Endothelial cell of umbilical vein (primary cell): ENCODE results near the gene RFX1. TPM values are rescaled to one million over a fixed set of nuclear protein-coding genes. Genes with fewer than 3 reads are reported as not detected.

Experiments used
- BruUV-seq: library from RNA; stranded (reverse); fragments of 400-500 nt; replicated peaks from 2 replicates; lab custom pipeline; 2021; lab: Mats Ljungman, UMichigan
- CTCF ChIA-PET: fragments of 300-600, 350-600 bp; sonication (Branson Sonifier 250); formaldehyde crosslinking; loops from one replicate; lab custom pipeline; 2021; ENCODE audit warnings: antibody characterized with exemption, inconsistent platforms; lab: Charles Lee
- POLR2A ChIA-PET: fragments of 300-600, 350-600 bp; sonication (Branson Sonifier 250); formaldehyde crosslinking; loops from one replicate; lab custom pipeline; 2021; ENCODE audit warnings: antibody characterized with exemption, inconsistent platforms; lab: Charles Lee
- DNase-seq: peaks from one replicate; pipeline ENCODE4 v3.0.0-alpha.2; 2011; ENCODE audit warnings: low read depth, low spot score
- FAIRE-seq: peaks from 2 replicates; lab custom pipeline; 2011; peaks lifted over from hg19 to GRCh38; lab: Jason Lieb, UNC
- H2AFZ ChIP-seq: 2 replicates; pipeline ENCODE4 v1.6.0; 2012; ENCODE audit warnings: low read depth, low read length, control low read depth, inconsistent platforms
- H3K27ac ChIP-seq: 2 replicates; pipeline ENCODE4 v1.5.1; 2011; ENCODE audit warnings: low read depth, mild to moderate bottlenecking, control low read depth, low read length, moderate library complexity; ENCODE audit not compliant: insufficient read depth
- H3K27me3 ChIP-seq, 2 experiments: 2 replicates each; pipeline versions ENCODE4 v1.6.0 to v1.6.1; 2011; ENCODE audit warnings: low read length in 2 of 2, mixed read lengths in 1 of 2; ENCODE audit not compliant: control insufficient read depth in 2 of 2, insufficient read depth in 2 of 2
- H3K36me3 ChIP-seq, 2 experiments: 2 replicates in 1 of 2; 3 replicates in 1 of 2; pipeline ENCODE4 v1.5.1; 2011; ENCODE audit warnings: low read length in 2 of 2, mild to moderate bottlenecking in 1 of 2, moderate library complexity in 1 of 2; ENCODE audit not compliant: control insufficient read depth in 2 of 2, insufficient read depth in 2 of 2; ENCODE audit errors: extremely low read depth in 1 of 2
- H3K4me1 ChIP-seq: 3 replicates; pipeline ENCODE4 v1.5.1; 2011; ENCODE audit warnings: mild to moderate bottlenecking, low read length; ENCODE audit not compliant: control insufficient read depth, insufficient read depth; ENCODE audit errors: extremely low read depth
- H3K4me2 ChIP-seq: 2 replicates; pipeline ENCODE4 v1.6.1; 2011; ENCODE audit warnings: low read length, control low read depth, mixed read lengths; ENCODE audit not compliant: insufficient read depth
- H3K4me3 ChIP-seq, 3 experiments: fragments of 200-600 bp in 1 of 3; sonication (generic), shearing (Covaris generic) in 1 of 3; replicated peaks in 1 of 3; 2 replicates each; pipeline ENCODE4 v1.5.1; 2011 to 2016; ENCODE audit warnings: control low read depth in 3 of 3, low read length in 3 of 3, mild to moderate bottlenecking in 2 of 3, inconsistent platforms in 1 of 3, low read depth in 1 of 3, moderate library complexity in 1 of 3; ENCODE audit not compliant: insufficient read depth in 1 of 3
- H3K79me2 ChIP-seq: 2 replicates; pipeline ENCODE4 v1.6.0; 2012; ENCODE audit warnings: low read length, inconsistent platforms; ENCODE audit not compliant: control insufficient read depth, insufficient read depth
- H3K9ac ChIP-seq: replicated peaks from 2 replicates; pipeline ENCODE3; 2011; ENCODE audit warnings: low read length, control low read depth; ENCODE audit not compliant: insufficient read depth; ENCODE audit errors: extremely low read depth
- H3K9me1 ChIP-seq: replicated peaks from 3 replicates; pipeline ENCODE4 v1.6.0; 2011; ENCODE audit warnings: mild to moderate bottlenecking, low read length; ENCODE audit not compliant: control insufficient read depth, insufficient read depth; ENCODE audit errors: extremely low read depth
- H3K9me3 ChIP-seq: replicated peaks from 2 replicates; pipeline ENCODE4 v1.5.1; 2012; ENCODE audit warnings: low read length, inconsistent platforms; ENCODE audit not compliant: control insufficient read depth, insufficient read depth
- H4K20me1 ChIP-seq: replicated peaks from 2 replicates; pipeline ENCODE3; 2011; ENCODE audit warnings: mild to moderate bottlenecking, low read length; ENCODE audit not compliant: control insufficient read depth, insufficient read depth; ENCODE audit errors: extremely low read depth
- EZH2 ChIP-seq: IDR thresholded peaks from 2 replicates; pipeline ENCODE4 v1.6.1; 2012; ENCODE audit warnings: borderline replicate concordance, low read depth, mild to moderate bottlenecking, moderate library complexity, low read length, inconsistent platforms; ENCODE audit not compliant: severe bottlenecking
- FOS ChIP-seq: IDR thresholded peaks from 2 replicates; pipeline ENCODE4 v1.6.1; 2011; ENCODE audit warnings: mild to moderate bottlenecking, low read length, moderate library complexity, borderline replicate concordance; ENCODE audit not compliant: insufficient read depth
- GATA2 ChIP-seq: IDR thresholded peaks from 2 replicates; pipeline ENCODE4 v1.7.0; 2011; ENCODE audit warnings: low read depth, mild to moderate bottlenecking, moderate library complexity, mixed read lengths, low read length; ENCODE audit not compliant: insufficient read length, insufficient read depth
- JUN ChIP-seq: IDR thresholded peaks from 2 replicates; pipeline ENCODE4 v1.6.1; 2011; ENCODE audit warnings: borderline replicate concordance, low read depth; ENCODE audit not compliant: insufficient read length, insufficient read depth
- MYC ChIP-seq: IDR thresholded peaks from one replicate; pipeline ENCODE4 v1.6.1; 2011; ENCODE audit warnings: mild to moderate bottlenecking, low read depth, low read length
- POLR2A ChIP-seq: IDR thresholded peaks from 2 replicates; pipeline ENCODE4 v1.6.1; 2012; ENCODE audit warnings: low read depth, mild to moderate bottlenecking, control low read depth, low read length
- POLR2AphosphoS5 ChIP-seq: IDR thresholded peaks from 2 replicates; pipeline ENCODE4 v1.6.1; 2012; ENCODE audit warnings: low read depth, mild to moderate bottlenecking, control low read depth, low read length, moderate library complexity; ENCODE audit not compliant: insufficient read depth
- dilution Hi-C: fragments of 300-500 bp; cut with MboI; formaldehyde crosslinking; loops from one replicate; pipeline ENCODE4 v1.15.0; 2019; ENCODE audit warnings: low sequenced_read_pairs; ENCODE audit not compliant: extremely low pct_ligation_motif_present
- intact Hi-C: fragments of 100-400 bp; cut with micrococcal nuclease; formaldehyde crosslinking; loops from one replicate; pipeline ENCODE4 v1.10.0; 2022
- polyA plus RNA-seq, 4 experiments: library from polyadenylated mRNA; depleted of rRNA in 3 of 4; stranded (reverse) in 3 of 4; unstranded in 1 of 4; fragments of >200 nt; gene quantifications; 2 replicates each; pipeline versions ENCODE4 v1.2.1 to v1.2.3, GENCODE V29; 2011 to 2012; ENCODE audit warnings: missing spikeins in 1 of 4
- total RNA-seq: library from RNA; stranded (reverse); gene quantifications from 2 replicates; pipeline ENCODE4 v1.2.3, GENCODE V29; 2021
- TF ChIP-seq, protein P1 (sequence below): IDR thresholded peaks from 2 replicates; pipeline ENCODE4 v1.6.1; 2011; ENCODE audit not compliant: insufficient read depth, insufficient read length
- TF ChIP-seq, protein P2 (sequence below), 2 donors: IDR thresholded peaks; 1 replicate in 1 of 2; 2 replicates in 1 of 2; pipeline ENCODE4 v1.5.1; 2011; ENCODE audit warnings: low read length in 2 of 2, mild to moderate bottlenecking in 2 of 2, moderate library complexity in 2 of 2, control low read depth in 1 of 2, inconsistent platforms in 1 of 2, low read depth in 1 of 2; ENCODE audit not compliant: insufficient read depth in 1 of 2; ENCODE audit errors: extremely low read depth in 1 of 2

RFX1 gene
- total and polyA plus RNA-seq, 2 donors (not counting 3 experiments of a cell fraction or from before 2014, with no cell fraction given): 2.3 to 14.7 TPM

DNA sequence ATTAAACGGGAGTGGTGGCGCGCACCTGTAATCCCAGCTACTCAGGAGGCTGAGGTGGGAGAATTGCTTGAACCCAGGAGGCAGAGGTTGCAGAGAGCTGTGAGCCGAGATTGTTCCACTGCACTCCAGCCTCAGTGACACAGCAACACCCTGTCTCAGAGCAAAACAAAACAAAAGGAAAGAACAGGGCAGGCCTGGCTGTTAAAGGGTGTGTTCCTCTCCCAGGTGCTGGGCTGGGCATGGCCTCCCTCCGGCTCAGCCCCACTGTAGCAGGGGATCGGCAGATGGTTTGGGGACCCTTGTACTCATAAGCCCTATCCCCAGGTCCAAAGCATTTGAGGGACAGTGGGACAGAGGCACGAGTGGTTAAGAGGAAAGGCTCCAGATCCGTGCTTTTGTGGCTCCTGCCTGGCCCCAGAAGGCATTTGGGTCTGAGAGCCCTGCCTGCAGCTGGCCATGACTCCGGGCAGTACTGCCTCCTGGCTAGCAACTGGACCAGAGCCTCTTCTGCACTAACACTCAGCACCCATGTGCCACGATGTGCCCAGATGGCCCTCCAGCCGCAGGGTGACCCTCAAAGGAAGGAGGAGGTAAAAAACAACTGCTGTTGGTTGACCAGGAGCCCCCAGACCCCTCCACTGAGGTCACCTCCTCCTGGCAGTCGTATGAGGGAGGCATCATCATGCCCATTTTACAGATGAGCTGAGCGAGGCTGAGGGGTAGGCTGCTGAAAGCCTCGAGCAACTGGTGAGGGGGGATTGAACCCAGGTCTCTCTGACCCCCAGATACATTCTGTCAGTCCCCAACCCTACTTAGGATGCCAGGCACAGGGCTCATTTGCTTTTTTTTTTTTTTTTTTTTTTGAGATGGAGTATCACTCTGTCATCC lies 10.0 kb downstream of the RFX1 start:
- Histone ChIP-seq H3K4me3 (no peak overlapping the region), H2AFZ (no peak overlapping the region), H3K27ac (no peak overlapping the region), H3K36me3 (peaks cover 0 to 7% of the 10 kb centered on the region in 2 experiments), H3K9me3 (no peaks in the 10 kb centered on the region), H3K4me1 (no peaks in the 10 kb centered on the region), H3K79me2 (peaks cover 2% of the 10 kb centered on the region), H3K4me2 (no peak overlapping the region), H4K20me1 (no peaks in the 10 kb centered on the region), H3K9ac (no peak overlapping the region), H3K27me3 (no peaks in the 10 kb centered on the region), H3K9me1 (no peaks in the 10 kb centered on the region)
- intact Hi-C loops: no loop called here
- no peak for FAIRE-seq
- dilution Hi-C loops: no loop called here
- BruUV-seq: no TSS peak
- ChIA-PET CTCF (interaction anchor here (0.7 to 1.4 kb wide), 4 partner anchors 10 to 36 kb away, joined by 4 to 6 read pairs (median 4); partner anchors contain the start of gene IL27RA), POLR2A (no interaction called here)
- TF ChIP-seq, protein P1, sequence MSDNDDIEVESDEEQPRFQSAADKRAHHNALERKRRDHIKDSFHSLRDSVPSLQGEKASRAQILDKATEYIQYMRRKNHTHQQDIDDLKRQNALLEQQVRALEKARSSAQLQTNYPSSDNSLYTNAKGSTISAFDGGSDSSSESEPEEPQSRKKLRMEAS: no peak
- TF ChIP-seq POLR2AphosphoS5 (no peak), MYC (no peak), POLR2A (no peak), EZH2 (no peak), JUN (no peak), FOS (no peak), GATA2 (no peak)
- TF ChIP-seq, protein P2, sequence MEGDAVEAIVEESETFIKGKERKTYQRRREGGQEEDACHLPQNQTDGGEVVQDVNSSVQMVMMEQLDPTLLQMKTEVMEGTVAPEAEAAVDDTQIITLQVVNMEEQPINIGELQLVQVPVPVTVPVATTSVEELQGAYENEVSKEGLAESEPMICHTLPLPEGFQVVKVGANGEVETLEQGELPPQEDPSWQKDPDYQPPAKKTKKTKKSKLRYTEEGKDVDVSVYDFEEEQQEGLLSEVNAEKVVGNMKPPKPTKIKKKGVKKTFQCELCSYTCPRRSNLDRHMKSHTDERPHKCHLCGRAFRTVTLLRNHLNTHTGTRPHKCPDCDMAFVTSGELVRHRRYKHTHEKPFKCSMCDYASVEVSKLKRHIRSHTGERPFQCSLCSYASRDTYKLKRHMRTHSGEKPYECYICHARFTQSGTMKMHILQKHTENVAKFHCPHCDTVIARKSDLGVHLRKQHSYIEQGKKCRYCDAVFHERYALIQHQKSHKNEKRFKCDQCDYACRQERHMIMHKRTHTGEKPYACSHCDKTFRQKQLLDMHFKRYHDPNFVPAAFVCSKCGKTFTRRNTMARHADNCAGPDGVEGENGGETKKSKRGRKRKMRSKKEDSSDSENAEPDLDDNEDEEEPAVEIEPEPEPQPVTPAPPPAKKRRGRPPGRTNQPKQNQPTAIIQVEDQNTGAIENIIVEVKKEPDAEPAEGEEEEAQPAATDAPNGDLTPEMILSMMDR (IDR thresholded peaks at IDR 0.05; ENCODE audit: extremely low read depth in 1 of 2, insufficient read depth in 1 of 2, low read depth in 1 of 2, low read length in 2 of 2): no peak
- DNase-seq: no peak
